Neural cell (in vitro differentiated cells): ENCODE measurements around the gene LTBP1. TPM values are rescaled to one million over a fixed set of nuclear protein-coding genes. Genes with fewer than 3 reads are reported as not detected.

ENCODE experiments used
- H2AFZ ChIP-seq: fragments of 200-600, 300-800 bp; sonication (generic), shearing (Covaris generic); 2 replicates; pipeline ENCODE4 v1.6.0; 2014; ENCODE audit warnings: low read depth, mild to moderate bottlenecking, antibody characterized with exemption, low read length, moderate library complexity
- H3F3A ChIP-seq: fragments of 200-600 bp; shearing (Covaris generic); 2 replicates; pipeline ENCODE4 v1.6.1; 2016; ENCODE audit warnings: mild to moderate bottlenecking, moderate library complexity, mixed read lengths, antibody characterized with exemption, low read length; ENCODE audit not compliant: insufficient read depth, poor library complexity, severe bottlenecking
- H3K27ac ChIP-seq: fragments of 200-600, 300-800 bp; sonication (generic), shearing (Covaris generic); 2 replicates; pipeline ENCODE4 v1.5.1; 2014; ENCODE audit warnings: mild to moderate bottlenecking, low read length, moderate library complexity
- H3K27me3 ChIP-seq: fragments of 300-800, 200-600 bp; sonication (generic), shearing (Covaris generic); 2 replicates; pipeline ENCODE4 v1.6.0; 2014; ENCODE audit warnings: mild to moderate bottlenecking, low read depth, low read length, moderate library complexity; ENCODE audit not compliant: insufficient read depth
- H3K36me3 ChIP-seq: fragments of 300-800, 200-600 bp; sonication (generic), shearing (Covaris generic); 2 replicates; pipeline ENCODE4 v1.5.1; 2014; ENCODE audit warnings: mild to moderate bottlenecking, antibody characterized with exemption, low read length, moderate library complexity; ENCODE audit not compliant: insufficient read depth
- H3K4me2 ChIP-seq: fragments of 300-800, 200-600 bp; sonication (generic), shearing (Covaris generic); 2 replicates; pipeline ENCODE4 v1.6.0; 2014; ENCODE audit warnings: mild to moderate bottlenecking, low read length
- H3K4me3 ChIP-seq: fragments of 300-800, 200-600 bp; sonication (generic), shearing (Covaris generic); 2 replicates; pipeline ENCODE4 v1.5.1; 2014; ENCODE audit warnings: mild to moderate bottlenecking, low read length, moderate library complexity
- H3K79me2 ChIP-seq: fragments of 200-600 bp; shearing (Covaris generic); replicated peaks from 2 replicates; pipeline ENCODE4 v1.6.0; 2014; ENCODE audit warnings: mild to moderate bottlenecking, low read length, moderate library complexity; ENCODE audit not compliant: insufficient read depth
- H3K9ac ChIP-seq: fragments of 300-800, 200-600 bp; sonication (generic), shearing (Covaris generic); 2 replicates; pipeline ENCODE4 v1.6.1; 2016; ENCODE audit warnings: mild to moderate bottlenecking, low read length, mixed read lengths
- H3K9me2 ChIP-seq: fragments of 200-600 bp; shearing (Covaris generic); 2 replicates; pipeline ENCODE4 v1.6.1; 2016; ENCODE audit warnings: mild to moderate bottlenecking, low read length, mixed read lengths; ENCODE audit not compliant: insufficient read depth
- H3K9me3 ChIP-seq: fragments of 200-600, 300-800 bp; sonication (generic), shearing (Covaris generic); 2 replicates; pipeline ENCODE4 v1.6.1; 2016; ENCODE audit warnings: mild to moderate bottlenecking, mixed run types, low read length, moderate library complexity, mixed read lengths
- H4K20me1 ChIP-seq: fragments of 200-600 bp; shearing (Covaris generic); 2 replicates; pipeline ENCODE4 v1.6.1; 2016; ENCODE audit warnings: mild to moderate bottlenecking, mixed run types; ENCODE audit not compliant: insufficient read depth
- CTCF ChIP-seq: fragments of 450-650 bp; IDR thresholded peaks from 2 replicates; pipeline ENCODE4 v1.5.1; 2014; ENCODE audit warnings: antibody characterized with exemption, mild to moderate bottlenecking, moderate library complexity; ENCODE audit not compliant: poor library complexity, severe bottlenecking
- EZH2 ChIP-seq: fragments of 200-600, 300-800 bp; shearing (Covaris generic), sonication (generic); IDR thresholded peaks from 2 replicates; pipeline ENCODE4 v1.6.1; 2014; ENCODE audit warnings: antibody characterized with exemption, low read length, borderline replicate concordance, mild to moderate bottlenecking; ENCODE audit not compliant: insufficient read depth, poor library complexity, severe bottlenecking
- SMC3 ChIP-seq: fragments of 450-650 bp; conservative IDR thresholded peaks from 2 replicates; pipeline ENCODE4 v1.6.1; 2014; ENCODE audit warnings: antibody characterized with exemption, mild to moderate bottlenecking, moderate library complexity; ENCODE audit not compliant: poor library complexity
- TAF1 ChIP-seq: IDR thresholded peaks from 2 replicates; pipeline ENCODE4 v1.6.1; 2012; ENCODE audit warnings: low read depth
- polyA plus RNA-seq: library from polyadenylated mRNA; depleted of rRNA; stranded (reverse); fragments of >200 nt; gene quantifications from 2 replicates; pipeline ENCODE4 v1.2.3, GENCODE V29; 2014
- TF ChIP-seq, protein P1 (sequence below): IDR thresholded peaks from 2 replicates; pipeline ENCODE4 v1.6.1; 2012; ENCODE audit warnings: borderline replicate concordance

Gene LTBP1
- polyA plus RNA-seq, 1 donor from 2014 or later = 1.8 TPM

DNA sequence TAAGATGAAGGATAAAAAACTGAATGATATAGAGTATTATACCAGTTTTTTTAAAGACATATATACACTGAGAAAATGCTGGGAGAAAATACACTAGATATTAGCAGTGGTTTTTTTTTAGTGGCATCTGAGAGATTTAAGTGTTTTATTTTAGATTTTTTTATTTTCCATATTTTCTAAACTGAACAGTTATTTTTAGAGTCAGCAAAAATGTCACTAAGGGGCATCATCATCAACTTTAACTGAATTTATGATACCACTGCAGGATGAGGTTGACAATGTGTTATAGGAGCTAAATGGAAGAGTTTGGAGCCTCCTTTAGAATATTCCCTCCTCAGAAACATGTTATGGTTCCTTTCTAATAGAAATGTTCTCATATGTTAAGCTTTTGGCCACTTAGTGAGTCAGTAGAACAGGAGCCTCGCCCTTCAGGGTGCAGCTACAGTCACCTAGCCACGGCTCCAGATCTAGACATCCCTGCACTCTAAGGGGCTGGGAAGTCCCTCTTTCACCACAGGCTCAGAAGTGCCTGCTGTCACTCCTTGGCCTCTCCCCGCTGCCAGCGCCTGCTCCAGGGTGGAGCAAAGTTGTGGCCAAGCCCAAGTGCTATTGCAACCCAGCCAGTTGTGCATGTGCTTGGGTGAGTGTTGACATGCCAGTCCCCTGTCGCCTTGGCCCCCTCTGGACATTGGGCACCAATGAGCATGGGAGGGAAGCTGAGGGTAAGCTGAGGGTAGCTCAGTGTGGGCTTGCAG lies 319.0 kb downstream of the LTBP1 start:
- no peak overlapping the region for H2AFZ ChIP-seq
- TF ChIP-seq, protein P1, sequence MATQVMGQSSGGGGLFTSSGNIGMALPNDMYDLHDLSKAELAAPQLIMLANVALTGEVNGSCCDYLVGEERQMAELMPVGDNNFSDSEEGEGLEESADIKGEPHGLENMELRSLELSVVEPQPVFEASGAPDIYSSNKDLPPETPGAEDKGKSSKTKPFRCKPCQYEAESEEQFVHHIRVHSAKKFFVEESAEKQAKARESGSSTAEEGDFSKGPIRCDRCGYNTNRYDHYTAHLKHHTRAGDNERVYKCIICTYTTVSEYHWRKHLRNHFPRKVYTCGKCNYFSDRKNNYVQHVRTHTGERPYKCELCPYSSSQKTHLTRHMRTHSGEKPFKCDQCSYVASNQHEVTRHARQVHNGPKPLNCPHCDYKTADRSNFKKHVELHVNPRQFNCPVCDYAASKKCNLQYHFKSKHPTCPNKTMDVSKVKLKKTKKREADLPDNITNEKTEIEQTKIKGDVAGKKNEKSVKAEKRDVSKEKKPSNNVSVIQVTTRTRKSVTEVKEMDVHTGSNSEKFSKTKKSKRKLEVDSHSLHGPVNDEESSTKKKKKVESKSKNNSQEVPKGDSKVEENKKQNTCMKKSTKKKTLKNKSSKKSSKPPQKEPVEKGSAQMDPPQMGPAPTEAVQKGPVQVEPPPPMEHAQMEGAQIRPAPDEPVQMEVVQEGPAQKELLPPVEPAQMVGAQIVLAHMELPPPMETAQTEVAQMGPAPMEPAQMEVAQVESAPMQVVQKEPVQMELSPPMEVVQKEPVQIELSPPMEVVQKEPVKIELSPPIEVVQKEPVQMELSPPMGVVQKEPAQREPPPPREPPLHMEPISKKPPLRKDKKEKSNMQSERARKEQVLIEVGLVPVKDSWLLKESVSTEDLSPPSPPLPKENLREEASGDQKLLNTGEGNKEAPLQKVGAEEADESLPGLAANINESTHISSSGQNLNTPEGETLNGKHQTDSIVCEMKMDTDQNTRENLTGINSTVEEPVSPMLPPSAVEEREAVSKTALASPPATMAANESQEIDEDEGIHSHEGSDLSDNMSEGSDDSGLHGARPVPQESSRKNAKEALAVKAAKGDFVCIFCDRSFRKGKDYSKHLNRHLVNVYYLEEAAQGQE = no peak
- TF ChIP-seq EZH2 (no peak), SMC3 (no peak), TAF1 (no peak)
- no peak overlapping the region for H3K9ac ChIP-seq
- H4K20me1 ChIP-seq = no peaks in the 10 kb centered on the region
- H3F3A ChIP-seq = no peaks in the 10 kb centered on the region
- H3K4me2 ChIP-seq = no peak overlapping the region
- no peak overlapping the region for H3K4me3 ChIP-seq
- no peaks in the 10 kb centered on the region for H3K27me3 ChIP-seq
- H3K36me3 ChIP-seq = no peaks in the 10 kb centered on the region
- H3K9me2 ChIP-seq = no peaks in the 10 kb centered on the region
- H3K9me3 ChIP-seq = no peaks in the 10 kb centered on the region
- no peak overlapping the region for H3K27ac ChIP-seq
- H3K79me2 ChIP-seq = no peaks in the 10 kb centered on the region

DNA sequence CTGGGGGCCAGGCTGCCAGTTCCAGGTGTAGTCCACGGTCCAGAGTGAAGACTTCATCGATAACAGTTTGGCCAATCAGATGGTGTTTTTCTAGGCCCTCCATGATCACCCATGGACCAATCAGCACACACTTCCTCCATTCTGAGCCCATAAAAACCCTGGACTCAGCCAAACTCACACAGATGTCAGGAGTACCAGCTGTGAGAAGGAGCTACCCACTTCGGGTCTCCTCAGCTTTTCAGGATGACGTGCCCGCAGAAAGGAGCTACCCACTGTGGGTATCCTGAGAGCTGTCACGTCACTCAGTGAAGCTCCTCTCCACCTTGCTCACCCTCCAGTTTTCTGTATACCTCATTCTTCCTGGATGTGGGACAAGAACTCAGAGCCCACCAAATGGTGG lies 319.7 kb downstream of the LTBP1 start:
- H3F3A ChIP-seq = no peaks in the 10 kb centered on the region
- no peak overlapping the region for H3K9ac ChIP-seq
- no peaks in the 10 kb centered on the region for H4K20me1 ChIP-seq
- no peak overlapping the region for H3K4me3 ChIP-seq
- no peaks in the 10 kb centered on the region for H3K36me3 ChIP-seq
- no peak overlapping the region for H3K4me2 ChIP-seq
- no peak overlapping the region for H2AFZ ChIP-seq
- no peak overlapping the region for H3K27ac ChIP-seq
- no peaks in the 10 kb centered on the region for H3K27me3 ChIP-seq
- H3K9me3 ChIP-seq = no peaks in the 10 kb centered on the region
- TF ChIP-seq TAF1 = no peak
- H3K9me2 ChIP-seq = no peaks in the 10 kb centered on the region
- no peaks in the 10 kb centered on the region for H3K79me2 ChIP-seq

DNA sequence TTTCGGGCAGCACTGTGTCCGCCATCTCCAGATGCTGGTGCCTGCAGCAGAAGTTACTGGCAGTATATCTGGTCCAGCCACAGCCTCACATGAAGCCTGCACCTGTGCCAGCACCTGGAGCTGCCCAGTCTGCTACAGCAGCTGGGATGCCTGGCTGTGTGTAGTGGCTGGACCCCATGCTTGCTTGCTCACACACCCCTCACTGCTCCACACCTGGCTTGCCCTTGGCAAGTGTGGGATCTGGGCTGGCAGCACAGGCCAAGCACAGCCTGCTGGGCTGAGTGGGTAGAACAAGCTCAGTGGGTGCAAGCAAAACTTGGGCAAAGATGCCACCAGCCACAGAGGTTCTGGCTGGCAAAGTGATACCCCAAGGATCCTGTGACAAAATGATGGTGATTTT lies 320.3 kb downstream of the LTBP1 start:
- no peak overlapping the region for H3K4me2 ChIP-seq
- no peak overlapping the region for H3K4me3 ChIP-seq
- no peak overlapping the region for H3K27ac ChIP-seq
- H4K20me1 ChIP-seq = no peaks in the 10 kb centered on the region
- H3K9me2 ChIP-seq = no peaks in the 10 kb centered on the region
- no peak overlapping the region for H3K9ac ChIP-seq
- no peaks in the 10 kb centered on the region for H3K9me3 ChIP-seq
- H3K79me2 ChIP-seq = no peaks in the 10 kb centered on the region
- no peaks in the 10 kb centered on the region for H3F3A ChIP-seq
- H2AFZ ChIP-seq = no peak overlapping the region
- H3K27me3 ChIP-seq = no peaks in the 10 kb centered on the region
- TF ChIP-seq CTCF (no peak), TAF1 (no peak)
- no peaks in the 10 kb centered on the region for H3K36me3 ChIP-seq
